PC-3 (cell line): ENCODE data around the gene SLC36A1. TPM values are rescaled to one million over a fixed set of nuclear protein-coding genes. Genes with fewer than 3 reads are reported as not detected.

Experiments used
- ATAC-seq: fragments of 200-7000 bp; cut with Tn5 transposase; 2 replicates; pipeline ENCODE4 v1.9.1; 2020; ENCODE audit warnings: mild to moderate bottlenecking, moderate library complexity
- BruUV-seq: library from RNA; stranded (reverse); fragments of 400-500 nt; replicated peaks from 2 replicates; lab custom pipeline; 2021; lab: Mats Ljungman, UMichigan
- CTCF ChIA-PET: fragments of 300-600 bp; sonication (Branson Sonifier 250); formaldehyde crosslinking; loops from one replicate; lab custom pipeline; 2022; ENCODE audit warnings: antibody characterized with exemption; lab: Charles Lee
- POLR2A ChIA-PET: fragments of 300-600 bp; sonication (Branson Sonifier 250); formaldehyde crosslinking; loops from one replicate; lab custom pipeline; 2022; ENCODE audit warnings: antibody characterized with exemption; ENCODE audit not compliant: unreplicated experiment; lab: Charles Lee
- DNase-seq: peaks from one replicate; pipeline ENCODE4 v3.0.0-alpha.2; 2015
- H2AFZ ChIP-seq: fragments of 300-600 bp; sonication (generic); 2 replicates; pipeline ENCODE4 v1.6.0; 2016; ENCODE audit warnings: antibody characterized with exemption, low read length
- H3F3A ChIP-seq: fragments of 300-600 bp; sonication (generic); one replicate; pipeline ENCODE4 v1.6.0; 2017; ENCODE audit warnings: antibody characterized with exemption, low read length, control low read depth, mild to moderate bottlenecking; ENCODE audit not compliant: unreplicated experiment
- H3K27ac ChIP-seq: fragments of 300-600 bp; sonication (generic); 2 replicates; pipeline ENCODE4 v1.5.1; 2016; ENCODE audit warnings: mild to moderate bottlenecking, low read length
- H3K27me3 ChIP-seq: fragments of 300-600 bp; sonication (generic); 2 replicates; pipeline ENCODE4 v1.6.1; 2016; ENCODE audit warnings: low read length, mixed read lengths
- H3K36me3 ChIP-seq: fragments of 300-600 bp; sonication (generic); 2 replicates; pipeline ENCODE4 v1.6.1; 2016; ENCODE audit warnings: low read depth, mixed run types, low read length, mixed read lengths
- H3K4me1 ChIP-seq: fragments of 300-600 bp; sonication (generic); 2 replicates; pipeline ENCODE4 v1.5.1; 2016; ENCODE audit warnings: low read length; ENCODE audit not compliant: insufficient read depth
- H3K4me2 ChIP-seq: fragments of 300-600 bp; sonication (generic); 2 replicates; pipeline ENCODE4 v1.6.0; 2016; ENCODE audit warnings: low read length
- H3K4me3 ChIP-seq: fragments of 300-600 bp; sonication (generic); 2 replicates; pipeline ENCODE4 v1.5.1; 2016; ENCODE audit warnings: mild to moderate bottlenecking, low read length, mixed read lengths
- H3K79me2 ChIP-seq: fragments of 300-600 bp; sonication (generic); 2 replicates; pipeline ENCODE4 v1.6.1; 2017; ENCODE audit warnings: low read length, mixed read lengths
- H3K9ac ChIP-seq: fragments of 300-600 bp; sonication (generic); 2 replicates; pipeline ENCODE4 v1.6.0; 2016; ENCODE audit warnings: mild to moderate bottlenecking, low read length
- H3K9me2 ChIP-seq: fragments of 300-600 bp; sonication (generic); replicated peaks from 2 replicates; pipeline ENCODE4 v1.6.1; 2016; ENCODE audit warnings: mixed run types, low read length, mixed read lengths
- H3K9me3 ChIP-seq: fragments of 300-600 bp; sonication (generic); 2 replicates; pipeline ENCODE4 v1.6.1; 2016; ENCODE audit warnings: low read length, mixed read lengths
- H4K20me1 ChIP-seq: fragments of 300-600 bp; sonication (generic); 2 replicates; pipeline ENCODE4 v1.6.1; 2016; ENCODE audit warnings: low read length, mixed read lengths
- CTCF ChIP-seq: fragments of 300-600 bp; sonication (generic); conservative IDR thresholded peaks from 2 replicates; pipeline ENCODE4 v1.5.1; 2017; ENCODE audit warnings: antibody characterized with exemption, low read depth, mild to moderate bottlenecking, low read length
- EZH2 ChIP-seq: fragments of 300-600 bp; sonication (generic); IDR thresholded peaks from one replicate; pipeline ENCODE4 v1.6.1; 2017; ENCODE audit warnings: antibody characterized with exemption, mild to moderate bottlenecking, low read length; ENCODE audit not compliant: unreplicated experiment
- EZH2phosphoT487 ChIP-seq: fragments of 300-600 bp; sonication (generic); IDR thresholded peaks from 2 replicates; pipeline ENCODE4 v1.6.1; 2018; ENCODE audit warnings: mild to moderate bottlenecking, antibody characterized with exemption, low read length, borderline replicate concordance
- intact Hi-C: fragments of 100-400 bp; cut with micrococcal nuclease; formaldehyde crosslinking; loops from 2 replicates; pipeline ENCODE4 v1.9.0; 2023
- total RNA-seq: library from RNA; depleted of rRNA; stranded (reverse); fragments of >200 nt; gene quantifications from 2 replicates; pipeline ENCODE4 v1.2.3, GENCODE V29; 2014

The SLC36A1 gene
- total RNA-seq, 1 experiment from 2014 or later = 3.6 TPM

- intact Hi-C loops = no loop called here
- no peak overlapping the region for H3K4me3 ChIP-seq
- CTCF ChIA-PET = no interaction called here
These were observed 47.9 kb downstream of the SLC36A1 start for GRCh38 chr5:151495320-151495719.

GRCh38 chr5:151496041-151496484 lies 48.7 kb downstream of the SLC36A1 start:
- H3K27me3 ChIP-seq = no peaks in the 10 kb centered on the region
- no peaks in the 10 kb centered on the region for H3K9me2 ChIP-seq
- no peak overlapping the region for H3K4me3 ChIP-seq
- H3F3A ChIP-seq = no peaks in the 10 kb centered on the region
- H3K9ac ChIP-seq = no peak overlapping the region
- H3K27ac ChIP-seq = no peak overlapping the region
- H3K36me3 ChIP-seq = no peaks in the 10 kb centered on the region
- POLR2A ChIA-PET = no interaction called here
- DNase-seq (no peak), ATAC-seq (no peak)
- no TSS peak for BruUV-seq
- no peaks in the 10 kb centered on the region for H4K20me1 ChIP-seq
- H3K4me1 ChIP-seq = peaks cover 6% of the 10 kb centered on the region; the same call in 1 of the 2 replicates
- H2AFZ ChIP-seq = no peak overlapping the region
- no peaks in the 10 kb centered on the region for H3K9me3 ChIP-seq
- intact Hi-C loops = no loop called here
- H3K4me2 ChIP-seq = no peak overlapping the region
- TF ChIP-seq EZH2phosphoT487 (no peak), EZH2 (no peak), CTCF (no peak)
- CTCF ChIA-PET = no interaction called here
- H3K79me2 ChIP-seq = no peaks in the 10 kb centered on the region

More at GRCh38 chr5:151495320-151495719, 47.9 kb downstream of the SLC36A1 start:
- POLR2A ChIA-PET = no interaction called here
- Histone ChIP-seq H3K4me2 (no peak overlapping the region), H3K36me3 (no peaks in the 10 kb centered on the region), H2AFZ (no peak overlapping the region), H3K9ac (no peak overlapping the region), H3K79me2 (no peaks in the 10 kb centered on the region), H3K9me2 (no peaks in the 10 kb centered on the region), H3K9me3 (no peaks in the 10 kb centered on the region), H3K27me3 (no peaks in the 10 kb centered on the region), H3K4me1 (peaks cover 6% of the 10 kb centered on the region; the same call in 1 of the 2 replicates), H3K27ac (no peak overlapping the region), H4K20me1 (no peaks in the 10 kb centered on the region), H3F3A (no peaks in the 10 kb centered on the region)
- no peak for DNase-seq
- TF ChIP-seq EZH2phosphoT487 (no peak), EZH2 (no peak), CTCF (no peak)
- no TSS peak for BruUV-seq
- no peak for ATAC-seq

GRCh38 chr5:151497391-151498002 lies 50.1 kb downstream of the SLC36A1 start:
- Histone ChIP-seq H3K9me3 (no peaks in the 10 kb centered on the region), H3K9me2 (no peaks in the 10 kb centered on the region), H3F3A (no peaks in the 10 kb centered on the region), H3K27me3 (no peaks in the 10 kb centered on the region), H3K9ac (no peak overlapping the region), H3K4me3 (no peak overlapping the region), H4K20me1 (no peaks in the 10 kb centered on the region), H3K27ac (no peak overlapping the region), H3K36me3 (no peaks in the 10 kb centered on the region), H3K4me1 (peaks cover 6% of the 10 kb centered on the region; the same call in 1 of the 2 replicates), H3K4me2 (no peak overlapping the region), H3K79me2 (no peaks in the 10 kb centered on the region), H2AFZ (no peak overlapping the region)
- DNase-seq = no peak
- TF ChIP-seq EZH2phosphoT487 (no peak), EZH2 (no peak), CTCF (no peak)
- CTCF ChIA-PET = interaction anchor here (0.6 kb wide), 1 partner anchor 210 kb away, joined by 3 read pairs; no protein-coding TSS in a partner anchor
- no peak for ATAC-seq
- no TSS peak for BruUV-seq
- intact Hi-C loops = no loop called here
- POLR2A ChIA-PET = no interaction called here
